Endothelial cell of umbilical vein (primary cell): ENCODE data around the gene IPO11. TPM values are rescaled to one million over a fixed set of nuclear protein-coding genes. Genes with fewer than 3 reads are reported as not detected.

Source experiments
- BruUV-seq: library from RNA; stranded (reverse); fragments of 400-500 nt; replicated peaks from 2 replicates; lab custom pipeline; 2021; lab: Mats Ljungman, UMichigan
- CTCF ChIA-PET: fragments of 300-600, 350-600 bp; sonication (Branson Sonifier 250); formaldehyde crosslinking; loops from one replicate; lab custom pipeline; 2021; ENCODE audit warnings: antibody characterized with exemption, inconsistent platforms; lab: Charles Lee
- POLR2A ChIA-PET: fragments of 300-600, 350-600 bp; sonication (Branson Sonifier 250); formaldehyde crosslinking; loops from one replicate; lab custom pipeline; 2021; ENCODE audit warnings: antibody characterized with exemption, inconsistent platforms; lab: Charles Lee
- DNase-seq: peaks from one replicate; pipeline ENCODE4 v3.0.0-alpha.2; 2011; ENCODE audit warnings: low read depth, low spot score
- FAIRE-seq: peaks from 2 replicates; lab custom pipeline; 2011; peaks lifted over from hg19 to GRCh38; lab: Jason Lieb, UNC
- H2AFZ ChIP-seq: 2 replicates; pipeline ENCODE4 v1.6.0; 2012; ENCODE audit warnings: low read depth, low read length, control low read depth, inconsistent platforms
- H3K27ac ChIP-seq: 2 replicates; pipeline ENCODE4 v1.5.1; 2011; ENCODE audit warnings: low read depth, mild to moderate bottlenecking, control low read depth, low read length, moderate library complexity; ENCODE audit not compliant: insufficient read depth
- H3K27me3 ChIP-seq, 2 experiments: 2 replicates each; pipeline versions ENCODE4 v1.6.0 to v1.6.1; 2011; ENCODE audit warnings: low read length in 2 of 2, mixed read lengths in 1 of 2; ENCODE audit not compliant: control insufficient read depth in 2 of 2, insufficient read depth in 2 of 2
- H3K36me3 ChIP-seq, 2 experiments: 2 replicates in 1 of 2; 3 replicates in 1 of 2; pipeline ENCODE4 v1.5.1; 2011; ENCODE audit warnings: low read length in 2 of 2, mild to moderate bottlenecking in 1 of 2, moderate library complexity in 1 of 2; ENCODE audit not compliant: control insufficient read depth in 2 of 2, insufficient read depth in 2 of 2; ENCODE audit errors: extremely low read depth in 1 of 2
- H3K4me1 ChIP-seq: 3 replicates; pipeline ENCODE4 v1.5.1; 2011; ENCODE audit warnings: mild to moderate bottlenecking, low read length; ENCODE audit not compliant: control insufficient read depth, insufficient read depth; ENCODE audit errors: extremely low read depth
- H3K4me2 ChIP-seq: 2 replicates; pipeline ENCODE4 v1.6.1; 2011; ENCODE audit warnings: low read length, control low read depth, mixed read lengths; ENCODE audit not compliant: insufficient read depth
- H3K4me3 ChIP-seq, 3 experiments: fragments of 200-600 bp in 1 of 3; sonication (generic), shearing (Covaris generic) in 1 of 3; replicated peaks in 1 of 3; 2 replicates each; pipeline ENCODE4 v1.5.1; 2011 to 2016; ENCODE audit warnings: control low read depth in 3 of 3, low read length in 3 of 3, mild to moderate bottlenecking in 2 of 3, inconsistent platforms in 1 of 3, low read depth in 1 of 3, moderate library complexity in 1 of 3; ENCODE audit not compliant: insufficient read depth in 1 of 3
- H3K79me2 ChIP-seq: 2 replicates; pipeline ENCODE4 v1.6.0; 2012; ENCODE audit warnings: low read length, inconsistent platforms; ENCODE audit not compliant: control insufficient read depth, insufficient read depth
- H3K9ac ChIP-seq: replicated peaks from 2 replicates; pipeline ENCODE3; 2011; ENCODE audit warnings: low read length, control low read depth; ENCODE audit not compliant: insufficient read depth; ENCODE audit errors: extremely low read depth
- H3K9me1 ChIP-seq: replicated peaks from 3 replicates; pipeline ENCODE4 v1.6.0; 2011; ENCODE audit warnings: mild to moderate bottlenecking, low read length; ENCODE audit not compliant: control insufficient read depth, insufficient read depth; ENCODE audit errors: extremely low read depth
- H3K9me3 ChIP-seq: replicated peaks from 2 replicates; pipeline ENCODE4 v1.5.1; 2012; ENCODE audit warnings: low read length, inconsistent platforms; ENCODE audit not compliant: control insufficient read depth, insufficient read depth
- H4K20me1 ChIP-seq: replicated peaks from 2 replicates; pipeline ENCODE3; 2011; ENCODE audit warnings: mild to moderate bottlenecking, low read length; ENCODE audit not compliant: control insufficient read depth, insufficient read depth; ENCODE audit errors: extremely low read depth
- CTCF ChIP-seq, 2 donors: IDR thresholded peaks; 1 replicate in 1 of 2; 2 replicates in 1 of 2; pipeline ENCODE4 v1.5.1; 2011; ENCODE audit warnings: low read length in 2 of 2, mild to moderate bottlenecking in 2 of 2, moderate library complexity in 2 of 2, control low read depth in 1 of 2, inconsistent platforms in 1 of 2, low read depth in 1 of 2; ENCODE audit not compliant: insufficient read depth in 1 of 2; ENCODE audit errors: extremely low read depth in 1 of 2
- EZH2 ChIP-seq: IDR thresholded peaks from 2 replicates; pipeline ENCODE4 v1.6.1; 2012; ENCODE audit warnings: borderline replicate concordance, low read depth, mild to moderate bottlenecking, moderate library complexity, low read length, inconsistent platforms; ENCODE audit not compliant: severe bottlenecking
- GATA2 ChIP-seq: IDR thresholded peaks from 2 replicates; pipeline ENCODE4 v1.7.0; 2011; ENCODE audit warnings: low read depth, mild to moderate bottlenecking, moderate library complexity, mixed read lengths, low read length; ENCODE audit not compliant: insufficient read length, insufficient read depth
- JUN ChIP-seq: IDR thresholded peaks from 2 replicates; pipeline ENCODE4 v1.6.1; 2011; ENCODE audit warnings: borderline replicate concordance, low read depth; ENCODE audit not compliant: insufficient read length, insufficient read depth
- MYC ChIP-seq: IDR thresholded peaks from one replicate; pipeline ENCODE4 v1.6.1; 2011; ENCODE audit warnings: mild to moderate bottlenecking, low read depth, low read length
- POLR2A ChIP-seq: IDR thresholded peaks from 2 replicates; pipeline ENCODE4 v1.6.1; 2012; ENCODE audit warnings: low read depth, mild to moderate bottlenecking, control low read depth, low read length
- POLR2AphosphoS5 ChIP-seq: IDR thresholded peaks from 2 replicates; pipeline ENCODE4 v1.6.1; 2012; ENCODE audit warnings: low read depth, mild to moderate bottlenecking, control low read depth, low read length, moderate library complexity; ENCODE audit not compliant: insufficient read depth
- dilution Hi-C: fragments of 300-500 bp; cut with MboI; formaldehyde crosslinking; loops from one replicate; pipeline ENCODE4 v1.15.0; 2019; ENCODE audit warnings: low sequenced_read_pairs; ENCODE audit not compliant: extremely low pct_ligation_motif_present
- intact Hi-C: fragments of 100-400 bp; cut with micrococcal nuclease; formaldehyde crosslinking; loops from one replicate; pipeline ENCODE4 v1.10.0; 2022
- polyA plus RNA-seq, 4 experiments: library from polyadenylated mRNA; depleted of rRNA in 3 of 4; stranded (reverse) in 3 of 4; unstranded in 1 of 4; fragments of >200 nt; gene quantifications; 2 replicates each; pipeline versions ENCODE4 v1.2.1 to v1.2.3, GENCODE V29; 2011 to 2012; ENCODE audit warnings: missing spikeins in 1 of 4
- total RNA-seq: library from RNA; stranded (reverse); gene quantifications from 2 replicates; pipeline ENCODE4 v1.2.3, GENCODE V29; 2021

The IPO11 gene
- total and polyA plus RNA-seq, 2 donors (not counting 3 experiments of a cell fraction or from before 2014, with no cell fraction given) = 38.5 to 80.9 TPM

DNA sequence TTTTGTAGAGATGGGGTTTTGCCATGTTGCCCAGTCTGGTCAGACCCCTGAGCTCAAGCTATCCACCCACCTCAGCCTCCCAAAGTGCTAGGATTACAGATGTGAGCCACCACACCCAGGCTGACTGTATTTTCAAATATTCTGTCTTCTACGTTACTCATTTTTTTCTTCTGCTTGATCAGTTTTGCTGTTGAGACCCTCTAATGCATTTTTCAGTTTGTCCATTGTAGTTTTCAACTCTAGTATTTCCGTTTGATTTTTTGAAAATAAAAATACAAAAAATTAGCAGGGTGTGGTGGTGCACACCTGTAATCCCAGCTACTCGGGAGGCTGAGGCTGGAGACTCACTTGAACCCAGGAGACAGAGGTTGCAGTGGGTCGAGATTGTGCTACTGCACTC is 155.6 kb downstream of the IPO11 start:
- Histone ChIP-seq H3K4me1 (peaks cover 3% of the 10 kb centered on the region), H3K36me3 (no peaks in the 10 kb centered on the region), H3K4me3 (no peak overlapping the region), H3K27me3 (no peaks in the 10 kb centered on the region), H3K9ac (no peak overlapping the region), H3K79me2 (peaks cover 2% of the 10 kb centered on the region), H4K20me1 (no peaks in the 10 kb centered on the region), H3K27ac (no peak overlapping the region), H2AFZ (no peak overlapping the region), H3K9me1 (no peaks in the 10 kb centered on the region), H3K9me3 (no peaks in the 10 kb centered on the region), H3K4me2 (no peak overlapping the region)
- dilution Hi-C loops (no loop called here), intact Hi-C loops (no loop called here)
- POLR2A ChIA-PET = no interaction called here
- DNase-seq (no peak), FAIRE-seq (no peak)
- TF ChIP-seq EZH2 (no peak), CTCF (IDR thresholded peaks at IDR 0.05; ENCODE audit: extremely low read depth in 1 of 2, insufficient read depth in 1 of 2, low read depth in 1 of 2, low read length in 2 of 2) (no peak), JUN (no peak), POLR2AphosphoS5 (no peak), POLR2A (no peak), GATA2 (no peak), MYC (no peak)
- BruUV-seq = no TSS peak
- CTCF ChIA-PET = no interaction called here
